Measurements from ENCODE around the gene PARS2.

Gene PARS2

DNA sequence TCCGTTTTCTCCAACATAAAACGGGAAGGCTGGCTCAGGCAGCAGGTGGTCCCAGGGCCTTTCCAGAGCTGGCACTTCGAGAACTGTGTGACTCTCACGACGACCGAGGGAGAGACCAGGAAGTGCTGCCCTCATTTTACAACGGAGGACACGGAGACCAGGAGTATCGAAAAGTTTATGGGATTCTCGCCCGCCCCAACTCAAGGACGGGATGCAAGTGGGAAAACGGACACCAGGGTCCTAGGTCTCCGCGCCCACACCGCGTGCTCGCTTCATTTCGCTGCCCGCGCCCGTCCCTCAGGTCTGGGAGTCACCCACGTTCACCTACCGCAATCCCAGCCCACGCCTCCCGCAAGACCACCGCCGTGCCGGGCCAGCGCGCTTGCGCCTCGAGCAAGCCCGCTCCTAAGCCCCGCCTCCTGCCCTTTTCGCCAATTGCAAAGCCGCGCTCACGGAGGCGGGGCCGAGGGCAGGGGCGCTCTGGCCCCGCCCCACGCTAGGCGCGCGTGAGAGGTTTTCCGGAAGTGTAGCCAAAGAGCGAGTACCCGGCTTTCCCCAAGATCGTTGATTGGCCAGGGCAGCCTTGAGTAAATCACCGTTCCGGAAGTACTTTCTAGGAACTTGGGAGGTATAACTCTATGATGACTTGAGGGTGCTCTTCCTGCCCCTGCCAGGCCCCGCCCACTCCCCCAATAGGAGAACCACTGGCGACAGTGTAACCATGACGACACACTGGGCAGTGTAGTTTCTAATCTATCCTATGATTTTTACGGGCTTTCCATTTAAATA is at the start of gene PARS2:
TSS of gene PARS2 (minus strand) at position 391 of the 789 bp plus-strand sequence. CDS start 5,362 bp downstream, outside the sequence.
- peak; percentile 94 to 95 for DNase-seq

DNA sequence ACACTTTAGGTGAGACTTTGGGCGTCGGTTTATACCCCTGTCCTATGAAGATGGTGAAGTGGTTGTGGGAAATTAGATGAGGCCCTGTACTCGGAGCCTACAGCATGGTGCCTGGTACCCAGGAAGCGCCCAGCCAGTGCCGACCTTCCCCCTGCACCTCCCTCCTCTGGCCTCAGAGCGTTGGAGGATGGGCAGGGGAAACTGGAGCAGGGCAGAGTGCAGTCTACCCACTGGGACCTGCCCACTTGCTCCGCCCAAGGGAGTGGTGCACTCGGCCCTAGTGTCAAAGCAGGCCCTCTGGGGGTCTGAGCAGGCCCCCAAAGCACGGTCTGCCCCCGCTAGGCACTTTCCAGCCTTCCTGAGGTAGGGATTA is 49.8 kb upstream of the PARS2 start:
- no peak for DNase-seq

DNA sequence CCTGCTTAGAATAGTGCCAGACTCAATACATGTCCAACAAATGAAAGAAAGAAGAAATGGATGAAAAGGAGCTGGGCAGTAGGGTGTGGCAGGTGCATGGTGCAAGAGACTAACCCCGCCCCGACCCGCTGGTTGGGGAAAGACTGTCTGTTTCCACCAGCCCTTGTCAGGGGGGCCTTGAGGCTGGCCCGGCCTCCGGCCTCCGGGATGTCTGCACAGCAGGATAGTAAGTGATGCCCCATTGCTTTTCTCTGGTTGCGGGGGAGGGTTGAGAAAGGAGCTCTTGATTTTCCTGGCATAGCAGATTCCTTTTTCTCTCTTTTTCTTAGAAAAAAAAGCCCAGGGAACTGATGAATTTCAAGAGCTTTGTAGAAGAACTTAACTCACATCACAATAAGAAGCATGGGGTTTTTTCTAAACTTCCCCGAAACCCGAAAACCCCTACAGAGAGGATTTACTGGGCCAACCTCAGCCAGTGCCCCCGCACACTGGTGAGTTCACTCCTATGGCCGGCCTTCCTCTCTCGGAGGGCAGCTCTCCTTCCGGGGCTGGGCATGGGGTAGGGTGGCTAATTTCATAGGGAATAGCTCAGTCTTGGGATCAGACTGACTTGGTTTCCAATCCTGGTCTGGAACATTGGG is 49.3 kb upstream of the PARS2 start:
- no peak for DNase-seq

DNA sequence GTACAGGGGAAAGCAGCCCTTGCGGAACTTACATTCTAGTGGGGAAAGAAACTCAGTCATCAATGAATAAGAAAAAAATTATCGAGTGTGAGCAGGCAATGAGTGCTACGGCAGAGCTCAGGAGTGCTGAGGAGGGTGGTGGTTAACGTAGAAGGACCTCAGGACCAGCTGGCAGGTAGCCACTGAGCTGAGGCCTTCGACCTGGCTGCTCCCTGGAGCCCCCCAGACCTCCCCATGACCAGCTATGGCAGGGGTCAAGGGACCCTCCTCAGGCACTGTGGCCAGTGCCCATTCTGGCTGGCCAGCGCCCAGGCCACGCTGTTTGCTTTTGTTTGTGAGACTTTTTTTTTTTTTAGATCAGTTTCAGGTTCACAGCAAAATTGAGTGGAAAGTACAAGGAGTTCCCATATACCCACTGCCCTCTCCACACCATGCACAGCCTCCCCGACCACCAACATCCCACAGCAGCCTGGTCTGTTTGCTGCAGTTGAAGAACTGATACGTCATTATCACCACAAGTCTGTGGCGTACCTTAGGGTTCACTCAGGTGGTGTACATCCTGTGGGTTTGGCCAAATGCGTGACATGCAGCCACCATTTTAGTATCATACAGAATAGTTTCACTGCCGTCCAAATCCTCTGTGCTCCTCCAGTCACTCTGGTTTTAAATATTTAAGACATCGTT is 48.6 kb upstream of the PARS2 start:
- DNase-seq: no peak

DNA sequence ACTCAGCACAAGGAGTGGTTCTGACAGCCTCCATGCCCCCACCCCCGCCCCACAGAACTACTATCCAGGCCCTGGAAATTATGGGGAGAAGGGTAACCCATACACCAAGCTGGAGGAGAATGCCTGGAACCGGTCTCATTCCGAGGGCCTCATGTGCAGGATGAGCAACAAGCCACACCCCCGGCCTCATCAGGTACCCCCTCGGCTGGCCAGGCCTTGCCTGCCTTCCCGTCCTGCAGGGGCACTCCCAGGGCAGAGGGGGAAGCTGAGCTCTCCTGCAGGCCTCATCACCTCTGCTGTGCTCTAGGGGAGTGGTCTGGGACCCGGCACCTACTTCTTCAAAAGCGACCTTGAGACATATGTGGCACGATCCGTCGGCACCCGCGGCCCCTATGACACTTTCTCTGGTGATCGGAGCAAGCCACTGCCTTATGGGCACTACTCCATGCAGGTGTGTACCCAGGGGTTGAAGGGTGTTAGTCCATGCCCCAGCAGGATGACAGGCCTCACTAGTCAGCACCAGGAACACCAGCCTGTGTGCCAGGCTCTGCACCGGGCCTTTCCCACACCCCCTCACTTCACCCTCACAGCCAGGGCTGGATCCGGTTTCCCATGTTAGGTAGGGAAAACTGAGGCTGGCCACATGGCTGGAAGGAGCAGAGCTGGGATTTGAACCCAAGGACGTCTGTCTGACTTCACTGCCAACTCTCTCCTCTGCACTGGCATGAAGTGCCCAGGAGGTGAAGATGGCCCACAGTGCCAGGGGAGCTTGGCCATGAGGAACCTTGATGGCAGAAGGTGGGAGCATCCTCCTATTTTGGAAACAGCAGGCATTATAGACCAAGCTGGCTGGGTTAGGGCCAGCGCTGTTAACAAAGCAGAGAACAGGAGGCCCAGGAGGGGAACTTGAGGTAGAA is 47.7 kb upstream of the PARS2 start:
- no peak for DNase-seq

DNA sequence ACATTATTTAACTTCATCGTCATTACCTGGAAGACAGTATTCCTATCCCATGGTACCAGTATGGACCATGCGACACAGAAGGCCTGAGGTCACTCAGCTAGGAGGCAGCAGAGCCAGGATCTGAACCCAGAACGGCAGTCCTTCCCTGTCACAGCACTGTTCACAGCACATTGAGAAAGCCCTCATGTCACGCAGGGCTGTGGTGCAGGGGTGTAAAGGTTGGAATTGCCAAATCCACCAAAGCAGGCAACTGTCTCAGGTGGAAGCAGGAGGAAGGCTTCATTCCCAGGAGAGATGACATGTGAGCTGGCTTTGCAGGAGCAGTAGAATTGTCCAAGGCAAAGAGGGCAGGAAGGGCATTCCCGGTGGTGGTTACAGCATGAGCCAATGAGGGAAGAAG is 46.7 kb upstream of the PARS2 start:
- DNase-seq: no peak

DNA sequence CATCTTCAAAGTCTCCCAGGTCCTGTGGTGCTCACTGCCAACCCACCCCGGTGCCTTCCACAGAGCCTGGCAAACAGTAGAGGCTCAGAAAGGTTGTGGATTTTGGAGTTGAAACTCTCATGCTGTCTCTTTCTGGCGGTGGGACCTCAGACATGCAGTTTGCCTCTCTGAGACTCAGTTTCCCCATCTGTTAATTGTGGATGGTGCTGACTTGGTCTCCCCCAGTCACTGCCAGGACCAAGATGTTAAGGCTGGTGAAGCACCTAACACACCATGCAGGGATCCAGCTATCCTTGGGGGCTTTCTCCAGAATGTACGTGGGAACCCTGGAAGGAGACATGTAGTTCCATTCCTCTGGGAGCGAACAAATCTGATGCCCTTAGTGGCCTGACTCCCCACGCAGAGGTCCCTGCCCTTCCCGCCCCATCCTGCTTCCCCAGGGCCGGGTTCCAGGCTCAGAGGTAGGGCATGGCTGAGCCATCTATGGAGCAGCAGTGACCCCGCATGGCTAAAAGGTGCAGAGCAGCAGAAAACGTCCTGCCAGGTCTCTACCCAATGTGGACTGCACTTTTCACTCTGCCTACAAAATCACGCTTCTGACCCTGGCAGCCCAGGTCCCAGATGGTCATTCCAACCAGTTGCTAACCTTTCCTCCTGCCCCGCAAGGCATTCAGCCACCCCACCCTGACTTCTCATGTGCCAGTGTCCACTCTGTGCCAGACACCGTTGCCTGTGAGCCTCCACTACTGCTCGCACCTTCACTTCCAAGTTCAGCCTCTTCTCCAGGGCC is 46.0 kb upstream of the PARS2 start:
- DNase-seq: peak; percentile 67 to 71

DNA sequence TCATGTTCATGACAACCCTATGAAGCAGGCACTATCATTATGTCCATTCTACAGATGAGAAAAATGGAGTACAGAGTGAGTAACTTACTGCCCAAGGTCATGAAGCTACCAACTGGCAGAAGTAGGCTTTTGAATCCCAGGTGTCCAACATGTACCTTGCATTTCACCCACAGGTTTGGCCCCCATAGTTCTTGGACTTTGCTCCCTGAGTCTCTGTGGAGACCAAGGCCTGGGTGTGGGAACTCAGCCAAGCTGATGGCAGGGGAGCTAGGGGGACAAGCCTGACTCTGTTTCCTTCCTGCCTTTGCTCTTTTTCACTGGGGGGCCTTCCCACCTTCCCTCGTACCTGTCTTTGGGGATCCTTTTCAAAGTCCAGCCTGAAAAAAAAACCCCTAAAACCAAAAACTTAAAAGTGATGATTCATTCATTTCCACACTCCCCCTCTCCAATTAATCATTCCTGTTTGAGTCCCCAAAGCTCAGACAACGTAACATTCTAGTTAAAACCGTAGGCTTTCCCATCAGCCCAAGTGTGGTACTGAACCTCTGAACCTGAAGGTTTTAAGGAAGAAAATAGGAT is 45.3 kb upstream of the PARS2 start:
- no peak for DNase-seq

DNA sequence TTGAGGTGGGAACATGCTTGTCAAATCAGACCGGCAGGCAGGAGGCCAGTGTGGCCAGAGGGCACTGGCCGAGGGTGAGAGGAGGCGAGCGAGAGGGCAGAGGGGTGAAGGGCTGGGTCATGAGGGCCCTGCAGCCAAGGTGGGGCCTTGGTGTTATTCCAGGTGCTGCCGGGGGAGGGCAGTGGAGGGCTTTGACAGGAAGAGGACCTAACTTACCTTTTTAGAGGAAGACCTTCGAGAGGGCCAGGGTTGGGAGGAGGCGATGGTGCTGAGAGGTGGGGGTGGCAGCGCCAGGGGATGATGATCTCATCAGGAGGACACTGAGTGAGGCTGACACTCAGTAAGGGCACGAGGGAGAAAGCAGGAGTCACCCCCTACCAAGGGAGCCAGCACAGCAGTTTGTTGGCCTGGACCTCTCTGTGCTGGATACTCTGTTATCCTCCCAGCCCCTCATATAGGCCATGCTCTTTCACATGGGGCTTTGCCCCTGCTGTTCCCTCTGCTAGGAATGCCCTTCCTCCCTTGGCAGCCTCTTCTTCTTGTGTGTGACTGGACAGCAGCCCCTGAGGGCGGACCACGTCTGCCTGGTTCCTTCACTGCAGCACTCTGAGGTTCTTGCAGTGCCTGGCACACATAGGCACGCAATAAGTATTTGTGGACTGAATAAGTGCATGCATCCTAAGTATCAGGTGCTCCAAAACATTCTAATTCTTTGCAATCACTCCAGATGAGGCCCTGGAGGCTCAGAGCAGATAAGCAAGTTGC is 44.3 kb upstream of the PARS2 start:
- DNase-seq: no peak

DNA sequence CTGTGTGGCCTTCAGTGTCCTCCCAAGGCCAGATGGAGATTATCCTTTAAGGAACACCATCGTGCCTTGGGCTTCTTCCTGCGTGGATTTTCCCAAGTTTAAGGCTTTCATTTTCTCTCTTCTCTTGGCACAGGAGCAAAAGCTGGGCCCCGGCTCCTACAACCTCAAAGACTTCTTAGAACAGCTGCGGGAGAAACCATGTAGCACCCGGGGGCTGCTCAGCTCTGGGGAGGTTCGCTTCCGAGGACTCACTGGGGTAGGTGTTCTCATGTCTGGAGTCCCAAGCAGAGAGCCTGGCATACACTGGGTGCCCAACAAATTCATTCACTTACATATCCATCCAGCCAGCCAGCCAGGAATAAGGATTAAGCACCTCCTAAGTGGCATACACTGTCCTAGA is 43.4 kb upstream of the PARS2 start:
- DNase-seq: no peak

DNA sequence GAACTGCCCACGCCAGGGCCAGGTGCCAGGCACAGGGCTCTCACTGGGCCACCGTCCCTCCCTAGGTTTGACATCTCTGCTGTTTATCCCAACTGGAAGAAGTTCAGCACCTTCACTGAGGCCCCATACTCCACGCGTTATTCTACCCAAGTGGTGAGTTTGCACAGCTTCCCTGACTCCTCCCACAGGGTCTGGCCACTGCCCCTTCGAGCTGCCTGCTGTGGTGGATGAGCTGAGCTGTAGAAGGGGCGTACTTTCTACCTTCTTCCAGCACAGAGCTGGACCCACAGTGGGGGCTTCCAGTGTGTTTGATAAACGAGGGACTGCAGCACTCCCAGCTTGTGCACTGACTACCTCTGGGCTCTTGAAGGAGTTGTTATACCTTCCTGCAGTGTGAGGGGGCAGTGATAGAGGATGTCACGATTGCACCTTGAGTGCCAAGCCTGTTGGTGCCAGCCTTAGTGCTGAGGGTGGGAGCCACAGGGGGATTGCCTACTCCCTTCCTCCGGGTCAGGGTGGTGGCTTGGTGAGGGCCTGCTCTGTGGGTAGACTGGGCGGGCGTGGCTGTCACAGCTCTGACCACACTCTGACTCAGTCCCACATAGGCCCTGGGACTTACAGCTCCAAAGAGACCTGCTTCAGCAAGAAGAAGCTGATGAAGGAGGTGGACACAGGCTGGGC is 42.7 kb upstream of the PARS2 start:
- DNase-seq: no peak

DNA sequence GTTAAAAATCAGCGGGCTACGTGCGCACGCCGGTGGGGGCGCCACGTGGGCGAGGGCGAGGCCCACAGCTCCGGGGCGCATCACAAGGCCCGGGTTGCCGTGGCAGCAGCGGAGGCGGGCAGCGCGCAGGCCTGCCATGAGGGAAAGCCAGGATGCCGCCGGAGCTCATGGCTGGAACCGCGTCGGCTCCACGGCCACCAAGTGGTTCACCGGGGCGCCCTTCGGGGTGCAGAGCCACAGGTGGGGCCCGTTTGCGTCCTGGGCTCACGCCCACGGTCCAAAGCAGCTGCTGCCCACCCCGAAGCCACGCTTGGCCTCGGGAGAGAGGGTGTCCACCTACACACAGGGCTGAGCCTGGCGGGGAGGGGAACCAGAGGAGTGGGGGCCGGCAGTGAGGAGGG is 41.7 kb upstream of the PARS2 start:
- no peak for DNase-seq

DNA sequence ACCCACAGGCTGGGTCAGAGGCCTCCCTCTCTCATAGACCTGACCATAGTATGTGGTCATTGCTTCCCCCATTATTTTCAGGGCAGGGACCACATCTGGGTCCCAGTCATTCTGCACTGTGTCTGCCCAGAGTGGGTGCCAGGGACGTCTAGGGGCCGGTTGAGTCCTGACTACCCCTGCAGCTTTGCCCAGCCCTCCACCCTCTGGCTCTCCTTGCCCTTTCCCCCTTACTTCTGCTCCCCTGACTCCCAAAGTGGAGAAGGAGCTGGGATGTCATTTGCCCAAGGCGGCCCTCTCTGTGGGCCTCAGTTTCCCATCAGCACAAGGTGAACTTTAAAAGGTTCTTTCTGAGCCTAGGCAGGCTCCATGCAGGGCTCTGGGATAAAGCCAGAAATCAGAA is 41.1 kb upstream of the PARS2 start:
- no peak for DNase-seq

DNA sequence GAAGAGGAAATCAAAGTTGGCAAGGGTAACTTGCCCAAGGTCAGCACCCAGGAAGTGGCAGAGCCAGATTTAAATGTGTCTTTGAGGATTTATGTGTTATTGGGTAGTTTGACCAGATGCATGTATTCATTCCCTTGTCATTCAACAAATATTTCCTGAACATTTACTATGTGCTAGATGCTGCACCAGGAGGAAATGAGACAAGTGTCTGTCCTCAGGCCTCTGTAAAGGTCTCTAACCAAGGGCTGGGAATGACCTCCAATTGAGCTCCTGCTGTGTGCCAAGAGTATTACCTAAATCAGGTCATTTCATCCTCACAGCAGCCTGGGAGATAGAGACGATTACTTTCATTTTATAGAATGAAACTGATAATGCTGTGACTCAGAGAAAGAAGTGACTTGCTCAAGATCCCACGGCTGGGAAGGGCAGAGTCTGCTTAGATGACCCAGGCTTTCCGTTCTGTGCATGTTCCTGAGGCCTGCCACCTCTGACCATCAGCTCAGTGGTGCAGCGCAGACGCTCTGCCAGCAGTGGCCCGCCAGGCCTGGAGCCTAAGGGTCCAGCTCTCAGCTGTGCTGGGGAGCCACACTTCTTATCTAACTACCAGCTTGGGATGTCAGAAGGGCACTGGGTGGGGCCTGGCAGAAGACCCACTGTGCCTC is 40.3 kb upstream of the PARS2 start:
- DNase-seq: no peak

DNA sequence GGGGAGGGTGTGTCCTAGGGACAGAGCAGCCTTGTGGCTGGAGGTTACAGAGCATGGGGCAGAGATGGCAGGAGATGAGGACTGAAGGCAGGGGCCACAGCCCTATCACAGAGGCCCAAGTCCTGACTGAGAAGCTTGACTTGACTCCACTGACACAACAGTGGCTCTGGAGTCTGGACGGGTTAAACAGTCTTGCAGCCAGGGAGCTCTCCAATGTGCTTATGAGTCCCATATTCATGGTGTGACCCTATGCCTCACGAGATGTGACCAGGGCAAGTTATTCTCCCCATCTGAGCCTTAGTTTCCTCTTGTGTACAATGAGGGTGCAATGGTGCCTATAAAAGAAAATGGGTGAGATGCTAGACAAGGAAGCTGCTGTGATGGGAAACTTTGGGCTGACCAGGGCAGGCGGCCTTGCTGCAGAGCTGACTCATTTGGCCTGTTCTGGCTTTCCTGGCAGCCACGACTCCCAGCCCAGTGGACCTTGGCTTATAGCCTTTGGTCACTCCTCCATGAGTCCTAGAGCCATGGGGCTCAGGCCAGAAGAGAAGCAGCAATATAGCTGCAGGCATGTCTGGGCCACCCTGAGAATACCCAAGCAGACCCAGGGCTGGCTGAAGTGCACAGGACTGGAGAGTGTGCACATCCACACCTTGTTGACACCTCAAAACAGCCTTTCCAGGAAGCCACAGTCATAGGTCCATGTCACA is 39.6 kb upstream of the PARS2 start:
- no peak for DNase-seq

DNA sequence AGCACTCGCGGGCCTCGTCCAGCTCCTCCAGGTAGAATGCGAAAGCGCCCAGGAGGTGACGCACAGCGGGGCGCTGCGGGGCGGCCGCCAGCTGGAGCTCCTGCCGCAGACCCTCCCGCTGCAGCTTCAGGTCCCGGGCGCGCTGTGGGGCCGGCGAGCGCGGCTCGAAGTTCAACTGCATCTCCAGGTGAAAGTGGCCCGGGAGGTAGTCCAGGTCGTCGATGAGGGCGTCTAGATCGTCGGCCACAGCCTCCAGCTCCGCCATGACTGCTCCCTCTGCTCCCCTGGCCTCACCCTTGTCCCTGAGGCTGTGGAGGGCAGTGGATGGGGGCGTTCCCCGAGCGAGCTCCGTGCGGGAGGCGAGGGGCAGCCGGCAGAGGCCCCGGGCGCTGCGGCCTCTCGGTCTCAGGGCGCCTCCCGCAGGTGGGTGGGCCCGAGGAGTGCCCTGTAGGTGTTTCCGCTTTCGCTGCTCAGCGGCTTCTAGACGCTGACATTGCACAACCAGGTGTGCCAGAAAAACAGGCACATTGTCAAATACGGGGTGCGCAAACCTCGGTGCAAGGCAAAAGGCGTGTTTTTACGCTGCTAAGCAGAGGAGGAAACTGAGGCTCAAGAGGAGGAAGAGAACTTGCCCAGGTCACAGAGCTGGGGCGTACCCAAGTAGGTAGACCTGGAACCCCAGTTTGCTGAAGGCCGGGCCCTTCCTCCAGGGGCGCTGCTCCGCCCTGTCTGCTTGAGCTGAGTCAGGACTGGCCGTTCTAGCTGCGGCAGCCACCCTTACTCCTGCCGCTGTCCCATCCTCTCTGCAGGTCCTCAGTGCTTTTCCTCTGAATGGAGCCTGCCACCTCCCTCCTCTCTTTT is 36.8 kb upstream of the PARS2 start, which contains the start of gene TTC22:
TSS of gene TTC22 (minus strand) at position 425 of the 861 bp plus-strand sequence. CDS start at position 265, 160 bp downstream.
- DNase-seq: peak; percentile 56 to 60

DNA sequence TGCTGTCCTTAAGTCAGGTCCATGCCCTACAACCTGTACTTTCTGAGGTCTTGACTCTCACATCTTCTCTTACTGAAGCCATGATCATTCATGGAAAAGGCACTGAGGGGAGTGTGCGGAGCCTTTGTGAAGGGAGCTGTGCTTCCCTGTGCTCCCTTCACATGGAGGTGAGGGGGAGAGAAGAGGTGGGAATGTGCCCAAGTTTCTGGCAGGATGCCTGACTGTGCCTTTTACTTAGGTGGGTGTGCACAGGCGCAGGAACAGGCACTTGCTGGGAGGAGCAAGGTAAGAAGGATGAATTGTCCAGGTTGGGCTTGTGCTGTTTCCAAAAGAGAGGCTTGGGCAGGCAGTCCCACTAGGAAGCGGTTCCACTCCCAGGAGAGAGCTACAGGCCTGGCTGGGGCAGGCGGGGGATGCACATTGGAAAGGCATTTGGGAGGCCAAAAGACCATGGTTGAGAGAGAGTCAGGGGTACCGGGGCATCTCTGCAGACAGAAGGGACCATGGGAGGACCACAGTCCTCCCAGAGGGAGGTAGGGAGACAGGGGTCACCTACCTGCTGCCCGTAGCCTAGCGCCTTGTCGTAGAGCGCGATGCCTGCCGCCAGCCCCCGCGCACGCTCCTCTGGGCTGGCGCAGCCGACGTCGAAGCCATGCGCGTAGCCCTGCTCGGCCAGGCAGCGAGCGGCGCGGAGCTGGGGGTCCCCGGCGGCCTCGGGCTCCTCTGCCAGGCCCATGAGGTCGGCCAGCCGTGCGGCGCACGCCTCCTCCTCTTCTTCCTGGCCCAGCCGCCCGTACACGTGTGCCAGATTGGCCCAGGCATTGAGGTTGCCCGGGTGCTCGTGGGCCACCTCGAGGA is 35.9 kb upstream of the PARS2 start:
- no peak for DNase-seq

Data from stimulated activated CD4-positive, alpha-beta T cell treated with anti-CD3 and anti-CD28 coated beads, Interleukin-2, amount 100 ng/mL, for 48 hours (primary cell).